Endothelial cell of umbilical vein (primary cell): Measurements from ENCODE around the gene GLB1L2. TPM values are rescaled to one million over a fixed set of nuclear protein-coding genes. Genes with fewer than 3 reads are reported as not detected.

Experiments
- BruUV-seq: library from RNA; stranded (reverse); fragments of 400-500 nt; replicated peaks from 2 replicates; lab custom pipeline; 2021; lab: Mats Ljungman, UMichigan
- CTCF ChIA-PET: fragments of 300-600, 350-600 bp; sonication (Branson Sonifier 250); formaldehyde crosslinking; loops from one replicate; lab custom pipeline; 2021; ENCODE audit warnings: antibody characterized with exemption, inconsistent platforms; lab: Charles Lee
- POLR2A ChIA-PET: fragments of 300-600, 350-600 bp; sonication (Branson Sonifier 250); formaldehyde crosslinking; loops from one replicate; lab custom pipeline; 2021; ENCODE audit warnings: antibody characterized with exemption, inconsistent platforms; lab: Charles Lee
- DNase-seq: peaks from one replicate; pipeline ENCODE4 v3.0.0-alpha.2; 2011; ENCODE audit warnings: low read depth, low spot score
- FAIRE-seq: peaks from 2 replicates; lab custom pipeline; 2011; peaks lifted over from hg19 to GRCh38; lab: Jason Lieb, UNC
- H2AFZ ChIP-seq: 2 replicates; pipeline ENCODE4 v1.6.0; 2012; ENCODE audit warnings: low read depth, low read length, control low read depth, inconsistent platforms
- H3K27ac ChIP-seq: 2 replicates; pipeline ENCODE4 v1.5.1; 2011; ENCODE audit warnings: low read depth, mild to moderate bottlenecking, control low read depth, low read length, moderate library complexity; ENCODE audit not compliant: insufficient read depth
- H3K27me3 ChIP-seq, 2 experiments: 2 replicates each; pipeline versions ENCODE4 v1.6.0 to v1.6.1; 2011; ENCODE audit warnings: low read length in 2 of 2, mixed read lengths in 1 of 2; ENCODE audit not compliant: control insufficient read depth in 2 of 2, insufficient read depth in 2 of 2
- H3K36me3 ChIP-seq, 2 experiments: 2 replicates in 1 of 2; 3 replicates in 1 of 2; pipeline ENCODE4 v1.5.1; 2011; ENCODE audit warnings: low read length in 2 of 2, mild to moderate bottlenecking in 1 of 2, moderate library complexity in 1 of 2; ENCODE audit not compliant: control insufficient read depth in 2 of 2, insufficient read depth in 2 of 2; ENCODE audit errors: extremely low read depth in 1 of 2
- H3K4me1 ChIP-seq: 3 replicates; pipeline ENCODE4 v1.5.1; 2011; ENCODE audit warnings: mild to moderate bottlenecking, low read length; ENCODE audit not compliant: control insufficient read depth, insufficient read depth; ENCODE audit errors: extremely low read depth
- H3K4me2 ChIP-seq: 2 replicates; pipeline ENCODE4 v1.6.1; 2011; ENCODE audit warnings: low read length, control low read depth, mixed read lengths; ENCODE audit not compliant: insufficient read depth
- H3K4me3 ChIP-seq, 3 experiments: fragments of 200-600 bp in 1 of 3; sonication (generic), shearing (Covaris generic) in 1 of 3; replicated peaks in 1 of 3; 2 replicates each; pipeline ENCODE4 v1.5.1; 2011 to 2016; ENCODE audit warnings: control low read depth in 3 of 3, low read length in 3 of 3, mild to moderate bottlenecking in 2 of 3, inconsistent platforms in 1 of 3, low read depth in 1 of 3, moderate library complexity in 1 of 3; ENCODE audit not compliant: insufficient read depth in 1 of 3
- H3K79me2 ChIP-seq: 2 replicates; pipeline ENCODE4 v1.6.0; 2012; ENCODE audit warnings: low read length, inconsistent platforms; ENCODE audit not compliant: control insufficient read depth, insufficient read depth
- H3K9ac ChIP-seq: replicated peaks from 2 replicates; pipeline ENCODE3; 2011; ENCODE audit warnings: low read length, control low read depth; ENCODE audit not compliant: insufficient read depth; ENCODE audit errors: extremely low read depth
- H3K9me1 ChIP-seq: replicated peaks from 3 replicates; pipeline ENCODE4 v1.6.0; 2011; ENCODE audit warnings: mild to moderate bottlenecking, low read length; ENCODE audit not compliant: control insufficient read depth, insufficient read depth; ENCODE audit errors: extremely low read depth
- H3K9me3 ChIP-seq: replicated peaks from 2 replicates; pipeline ENCODE4 v1.5.1; 2012; ENCODE audit warnings: low read length, inconsistent platforms; ENCODE audit not compliant: control insufficient read depth, insufficient read depth
- H4K20me1 ChIP-seq: replicated peaks from 2 replicates; pipeline ENCODE3; 2011; ENCODE audit warnings: mild to moderate bottlenecking, low read length; ENCODE audit not compliant: control insufficient read depth, insufficient read depth; ENCODE audit errors: extremely low read depth
- EZH2 ChIP-seq: IDR thresholded peaks from 2 replicates; pipeline ENCODE4 v1.6.1; 2012; ENCODE audit warnings: borderline replicate concordance, low read depth, mild to moderate bottlenecking, moderate library complexity, low read length, inconsistent platforms; ENCODE audit not compliant: severe bottlenecking
- FOS ChIP-seq: IDR thresholded peaks from 2 replicates; pipeline ENCODE4 v1.6.1; 2011; ENCODE audit warnings: mild to moderate bottlenecking, low read length, moderate library complexity, borderline replicate concordance; ENCODE audit not compliant: insufficient read depth
- GATA2 ChIP-seq: IDR thresholded peaks from 2 replicates; pipeline ENCODE4 v1.7.0; 2011; ENCODE audit warnings: low read depth, mild to moderate bottlenecking, moderate library complexity, mixed read lengths, low read length; ENCODE audit not compliant: insufficient read length, insufficient read depth
- JUN ChIP-seq: IDR thresholded peaks from 2 replicates; pipeline ENCODE4 v1.6.1; 2011; ENCODE audit warnings: borderline replicate concordance, low read depth; ENCODE audit not compliant: insufficient read length, insufficient read depth
- MYC ChIP-seq: IDR thresholded peaks from one replicate; pipeline ENCODE4 v1.6.1; 2011; ENCODE audit warnings: mild to moderate bottlenecking, low read depth, low read length
- POLR2A ChIP-seq: IDR thresholded peaks from 2 replicates; pipeline ENCODE4 v1.6.1; 2012; ENCODE audit warnings: low read depth, mild to moderate bottlenecking, control low read depth, low read length
- POLR2AphosphoS5 ChIP-seq: IDR thresholded peaks from 2 replicates; pipeline ENCODE4 v1.6.1; 2012; ENCODE audit warnings: low read depth, mild to moderate bottlenecking, control low read depth, low read length, moderate library complexity; ENCODE audit not compliant: insufficient read depth
- dilution Hi-C: fragments of 300-500 bp; cut with MboI; formaldehyde crosslinking; loops from one replicate; pipeline ENCODE4 v1.15.0; 2019; ENCODE audit warnings: low sequenced_read_pairs; ENCODE audit not compliant: extremely low pct_ligation_motif_present
- intact Hi-C: fragments of 100-400 bp; cut with micrococcal nuclease; formaldehyde crosslinking; loops from one replicate; pipeline ENCODE4 v1.10.0; 2022
- polyA plus RNA-seq, 4 experiments: library from polyadenylated mRNA; depleted of rRNA in 3 of 4; stranded (reverse) in 3 of 4; unstranded in 1 of 4; fragments of >200 nt; gene quantifications; 2 replicates each; pipeline versions ENCODE4 v1.2.1 to v1.2.3, GENCODE V29; 2011 to 2012; ENCODE audit warnings: missing spikeins in 1 of 4
- total RNA-seq: library from RNA; stranded (reverse); gene quantifications from 2 replicates; pipeline ENCODE4 v1.2.3, GENCODE V29; 2021
- TF ChIP-seq, protein P1 (sequence below), 2 donors: IDR thresholded peaks; 1 replicate in 1 of 2; 2 replicates in 1 of 2; pipeline ENCODE4 v1.5.1; 2011; ENCODE audit warnings: low read length in 2 of 2, mild to moderate bottlenecking in 2 of 2, moderate library complexity in 2 of 2, control low read depth in 1 of 2, inconsistent platforms in 1 of 2, low read depth in 1 of 2; ENCODE audit not compliant: insufficient read depth in 1 of 2; ENCODE audit errors: extremely low read depth in 1 of 2
- TF ChIP-seq, protein P2 (sequence below): IDR thresholded peaks from 2 replicates; pipeline ENCODE4 v1.6.1; 2011; ENCODE audit not compliant: insufficient read depth, insufficient read length

The GLB1L2 gene
- total and polyA plus RNA-seq, 2 donors (not counting 3 experiments of a cell fraction or from before 2014, with no cell fraction given): 0.55 to 0.59 TPM

DNA sequence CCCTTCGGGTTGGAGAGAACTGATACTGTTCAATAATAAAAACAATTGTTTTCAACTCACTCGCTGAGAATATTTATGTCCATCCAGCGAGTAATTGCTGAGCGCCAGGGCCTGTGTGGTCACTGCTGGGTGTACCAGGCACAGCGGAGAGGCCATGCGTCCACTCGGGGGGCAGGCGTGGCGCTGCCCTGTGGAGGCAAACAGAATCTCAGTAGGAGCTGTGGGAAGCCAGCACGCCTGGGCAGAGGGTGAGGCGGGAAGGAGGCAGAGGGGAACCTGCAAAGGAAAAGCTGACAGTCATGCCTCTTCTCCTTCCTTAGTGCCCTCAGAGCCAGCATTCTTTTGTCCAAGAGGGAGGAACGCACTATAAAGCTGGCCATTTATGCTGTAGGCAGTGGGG, 44.2 kb upstream of the GLB1L2 start:
- Histone ChIP-seq H4K20me1 (no peaks in the 10 kb centered on the region), H3K27ac (no peak overlapping the region), H3K4me3 (no peak overlapping the region), H3K9me3 (no peaks in the 10 kb centered on the region), H3K27me3 (no peaks in the 10 kb centered on the region), H3K4me1 (no peaks in the 10 kb centered on the region), H2AFZ (no peak overlapping the region), H3K79me2 (no peaks in the 10 kb centered on the region), H3K9me1 (no peaks in the 10 kb centered on the region), H3K36me3 (no peaks in the 10 kb centered on the region), H3K4me2 (no peak overlapping the region), H3K9ac (no peak overlapping the region)
- dilution Hi-C loops (no loop called here), intact Hi-C loops (no loop called here)
- DNase-seq: no peak
- TF ChIP-seq MYC: no peak
- TF ChIP-seq GATA2: no peak
- no peak for TF ChIP-seq JUN
- TF ChIP-seq, protein P1, sequence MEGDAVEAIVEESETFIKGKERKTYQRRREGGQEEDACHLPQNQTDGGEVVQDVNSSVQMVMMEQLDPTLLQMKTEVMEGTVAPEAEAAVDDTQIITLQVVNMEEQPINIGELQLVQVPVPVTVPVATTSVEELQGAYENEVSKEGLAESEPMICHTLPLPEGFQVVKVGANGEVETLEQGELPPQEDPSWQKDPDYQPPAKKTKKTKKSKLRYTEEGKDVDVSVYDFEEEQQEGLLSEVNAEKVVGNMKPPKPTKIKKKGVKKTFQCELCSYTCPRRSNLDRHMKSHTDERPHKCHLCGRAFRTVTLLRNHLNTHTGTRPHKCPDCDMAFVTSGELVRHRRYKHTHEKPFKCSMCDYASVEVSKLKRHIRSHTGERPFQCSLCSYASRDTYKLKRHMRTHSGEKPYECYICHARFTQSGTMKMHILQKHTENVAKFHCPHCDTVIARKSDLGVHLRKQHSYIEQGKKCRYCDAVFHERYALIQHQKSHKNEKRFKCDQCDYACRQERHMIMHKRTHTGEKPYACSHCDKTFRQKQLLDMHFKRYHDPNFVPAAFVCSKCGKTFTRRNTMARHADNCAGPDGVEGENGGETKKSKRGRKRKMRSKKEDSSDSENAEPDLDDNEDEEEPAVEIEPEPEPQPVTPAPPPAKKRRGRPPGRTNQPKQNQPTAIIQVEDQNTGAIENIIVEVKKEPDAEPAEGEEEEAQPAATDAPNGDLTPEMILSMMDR (IDR thresholded peaks at IDR 0.05; ENCODE audit: extremely low read depth in 1 of 2, insufficient read depth in 1 of 2, low read depth in 1 of 2, low read length in 2 of 2): no peak
- no peak for TF ChIP-seq FOS
- TF ChIP-seq POLR2AphosphoS5: no peak
- TF ChIP-seq POLR2A: no peak
- ChIA-PET POLR2A (no interaction called here), CTCF (no interaction called here)
- no peak for FAIRE-seq
- no TSS peak for BruUV-seq

DNA sequence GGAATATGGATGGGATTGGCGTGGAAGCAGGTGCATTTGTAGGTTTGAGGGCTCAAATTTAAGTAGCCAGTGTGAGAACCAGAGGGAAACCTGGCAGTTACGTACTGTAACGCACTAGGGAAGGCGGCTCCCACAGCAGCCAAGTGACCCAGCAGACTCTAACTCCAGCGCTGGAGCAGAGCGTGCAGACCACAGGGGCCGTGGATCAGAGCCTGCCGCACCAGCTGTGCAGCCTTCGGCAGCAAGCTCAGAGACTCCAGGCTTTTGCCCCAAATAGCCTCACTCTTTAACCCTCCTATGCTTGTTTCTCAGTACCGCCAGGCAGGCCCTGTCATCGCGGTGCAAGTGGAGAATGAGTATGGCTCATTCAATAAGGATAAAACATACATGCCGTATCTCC, 43.3 kb upstream of the GLB1L2 start:
- H3K9ac ChIP-seq: no peak overlapping the region
- no peaks in the 10 kb centered on the region for H3K9me1 ChIP-seq
- H2AFZ ChIP-seq: no peak overlapping the region
- no TSS peak for BruUV-seq
- no peak for TF ChIP-seq POLR2AphosphoS5
- no peak for TF ChIP-seq GATA2
- no peak for TF ChIP-seq FOS
- no peak for TF ChIP-seq EZH2
- no peak for TF ChIP-seq POLR2A
- TF ChIP-seq, protein P2, sequence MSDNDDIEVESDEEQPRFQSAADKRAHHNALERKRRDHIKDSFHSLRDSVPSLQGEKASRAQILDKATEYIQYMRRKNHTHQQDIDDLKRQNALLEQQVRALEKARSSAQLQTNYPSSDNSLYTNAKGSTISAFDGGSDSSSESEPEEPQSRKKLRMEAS: no peak
- TF ChIP-seq MYC: no peak
- TF ChIP-seq, protein P1 (IDR thresholded peaks at IDR 0.05; ENCODE audit: extremely low read depth in 1 of 2, insufficient read depth in 1 of 2, low read depth in 1 of 2, low read length in 2 of 2): no peak
- no peak for TF ChIP-seq JUN
- H4K20me1 ChIP-seq: no peaks in the 10 kb centered on the region
- CTCF ChIA-PET: no interaction called here
- dilution Hi-C loops: no loop called here
- FAIRE-seq (no peak), DNase-seq (no peak)
- intact Hi-C loops: no loop called here
- no peaks in the 10 kb centered on the region for H3K9me3 ChIP-seq
- POLR2A ChIA-PET: no interaction called here
- H3K36me3 ChIP-seq: no peaks in the 10 kb centered on the region
- no peak overlapping the region for H3K27ac ChIP-seq
- no peak overlapping the region for H3K4me2 ChIP-seq
- no peaks in the 10 kb centered on the region for H3K27me3 ChIP-seq
- H3K4me3 ChIP-seq: no peak overlapping the region
- H3K4me1 ChIP-seq: no peaks in the 10 kb centered on the region
- H3K79me2 ChIP-seq: no peaks in the 10 kb centered on the region
